ENCODE results near the gene C1R. TPM values are rescaled to one million over a fixed set of nuclear protein-coding genes. Genes with fewer than 3 reads are reported as not detected.

C1R gene
- total and polyA plus RNA-seq, 2 of the 8 experiments (the other 6 are each of a cell fraction or from before 2014, with no cell fraction given) = 6.9 to 16.3 TPM

- DNase-seq (ENCODE audit: low read depth in 1 of 2, low spot score in 2 of 2) (no peak), FAIRE-seq (no peak)
- no peak overlapping the region for H4K5ac ChIP-seq (ENCODE audit: insufficient read length, low read depth, low read length)
- H3K79me1 ChIP-seq (ENCODE audit: low read depth, low read length) = no peaks in the 10 kb centered on the region
- no peaks in the 10 kb centered on the region for H3K79me2 ChIP-seq (ENCODE audit: control insufficient read depth in 1 of 2, insufficient read depth in 2 of 2, low read length in 2 of 2)
- H2BK15ac ChIP-seq (ENCODE audit: low read length) = 0 out of 2 replicates have a peak overlapping the region, but pooled peaks have one; percentile 29
- H2BK120ac ChIP-seq (replicated peaks; ENCODE audit: low read depth, low read length) = no peak overlapping the region
- no peak overlapping the region for H3K4me3 ChIP-seq (ENCODE audit: extremely low read depth in 1 of 4, insufficient read depth in 2 of 4, low read depth in 3 of 4, low read length in 4 of 4)
- no peak overlapping the region for H3K4ac ChIP-seq (replicated peaks; ENCODE audit: insufficient read length, low read depth, low read length)
- no peak overlapping the region for H3K9ac ChIP-seq (replicated peaks in 1 of 4; ENCODE audit: extremely low read depth in 1 of 4, low read depth in 3 of 4, low read length in 3 of 4)
- ChIA-PET CTCF (ENCODE audit: partially characterized antibody) (interaction anchor here (0.5 to 2.2 kb wide), 17 partner anchors 10 to 710 kb away, joined by 3 to 17 read pairs (median 4); partner anchors contain the start of genes C12orf57, C1RL, C1S and LPCAT3), POLR2A (ENCODE audit: partially characterized antibody) (interaction anchor here (0.6 to 5.6 kb wide), 16 partner anchors 9 to 152 kb away, joined by 3 to 42 read pairs (median 4); partner anchors contain the start of genes C12orf57, C1RL, C1S and RNU7-1)
- no peak overlapping the region; the same call in 1 of the 2 replicates for H4K8ac ChIP-seq (ENCODE audit: extremely low read depth, insufficient read depth, low read length)
- H2AFZ ChIP-seq (ENCODE audit: low read length) = no peak overlapping the region
- H2BK5ac ChIP-seq (ENCODE audit: low read depth, low read length) = 0 out of 2 replicates have a peak overlapping the region, but pooled peaks have one; percentile 24
- H3K23me2 ChIP-seq (ENCODE audit: low read depth, low read length) = peaks cover 1% of the 10 kb centered on the region; the same call in 1 of the 2 replicates
- no peak overlapping the region for H3K56ac ChIP-seq (replicated peaks; ENCODE audit: insufficient read length, low read depth, low read length)
- no peaks in the 10 kb centered on the region for H3K9me3 ChIP-seq (ENCODE audit: insufficient read depth in 2 of 2, low read depth in 1 of 2, low read length in 1 of 2)
- no peaks in the 10 kb centered on the region for H3K27me3 ChIP-seq (replicated peaks in 1 of 4; ENCODE audit: control insufficient read depth in 3 of 4, extremely low read depth in 1 of 4, insufficient read depth in 3 of 4, low read length in 3 of 4)
- no peak overlapping the region for H3K23ac ChIP-seq (ENCODE audit: insufficient read length)
- H2BK20ac ChIP-seq (ENCODE audit: low read length) = no peak overlapping the region
- H3K36me3 ChIP-seq (ENCODE audit: control insufficient read depth in 2 of 4, insufficient read depth in 4 of 4, low read length in 3 of 4) = peaks cover 0 to 11% (median 2%) of the 10 kb centered on the region in 4 experiments; a peak in 3 of 8 replicates
- H2BK12ac ChIP-seq (ENCODE audit: low read depth, low read length) = no peak overlapping the region
- H3K14ac ChIP-seq (ENCODE audit: insufficient read length) = no peak overlapping the region
- TF ChIP-seq SIX5 (IDR thresholded peaks at IDR 0.05; ENCODE audit: low read depth, low read length) (no peak), POLR2A (IDR thresholded peaks at IDR 0.05; ENCODE audit: control extremely low read depth in 1 of 2, low read depth in 2 of 2, low read length in 2 of 2) (0 out of 3 replicates have a peak, but pooled peaks of 1 of the 2 experiments have one; percentile 41), TEAD4 (IDR thresholded peaks at IDR 0.05; ENCODE audit: low read depth, low read length) (no peak)
- H3K27ac ChIP-seq (ENCODE audit: low read depth, low read length) = no peak overlapping the region; the same call in 1 of the 2 replicates
- H3K4me1 ChIP-seq (replicated peaks in 1 of 4; ENCODE audit: control insufficient read depth in 3 of 4, insufficient read depth in 4 of 4, low read length in 3 of 4) = peaks cover 0 to 9% (median 4%) of the 10 kb centered on the region in 4 experiments; a peak in 6 of 7 replicates
- no peak overlapping the region; the same call in 1 of the 2 replicates for H3K18ac ChIP-seq (ENCODE audit: extremely low read depth, low read length)
- no peak overlapping the region for H4K91ac ChIP-seq (replicated peaks; ENCODE audit: insufficient read length, low read length)
- H2AK5ac ChIP-seq (ENCODE audit: low read depth, low read length) = 0 out of 2 replicates have a peak overlapping the region, but pooled peaks have one; percentile 65
- WGBS, 2 experiments (ENCODE audit: extremely low coverage in 1 of 2, insufficient coverage in 1 of 2, insufficient read length in 1 of 2, insufficient replicate concordance in 2 of 2, low coverage in 1 of 2, low lambda C conversion rate in 2 of 2, missing lambda C conversion rate in 1 of 2) = 92% methylated on average over 26 of the region's 26 CpGs; no CpG with 5 or more reads in 1 of the 2 experiments
- peaks cover 0 to 3% of the 10 kb centered on the region in 2 experiments for H4K20me1 ChIP-seq (replicated peaks in 1 of 2; ENCODE audit: control insufficient read depth in 1 of 2, insufficient read depth in 2 of 2, low read length in 2 of 2)
- no peak overlapping the region for H3K4me2 ChIP-seq (ENCODE audit: insufficient read depth in 1 of 2, low read depth in 2 of 2, low read length in 2 of 2)
Measured at GRCh38 chr12:7096006-7096932, 4.0 kb upstream of the C1R start.
